ENCODE results near the gene RPS6KC1. TPM values are rescaled to one million over a fixed set of nuclear protein-coding genes. Genes with fewer than 3 reads are reported as not detected.

Gene RPS6KC1
- total and polyA plus RNA-seq, 2 of the 4 experiments (the other 2 are of a cell fraction) = 7.9 to 23.7 TPM

DNA sequence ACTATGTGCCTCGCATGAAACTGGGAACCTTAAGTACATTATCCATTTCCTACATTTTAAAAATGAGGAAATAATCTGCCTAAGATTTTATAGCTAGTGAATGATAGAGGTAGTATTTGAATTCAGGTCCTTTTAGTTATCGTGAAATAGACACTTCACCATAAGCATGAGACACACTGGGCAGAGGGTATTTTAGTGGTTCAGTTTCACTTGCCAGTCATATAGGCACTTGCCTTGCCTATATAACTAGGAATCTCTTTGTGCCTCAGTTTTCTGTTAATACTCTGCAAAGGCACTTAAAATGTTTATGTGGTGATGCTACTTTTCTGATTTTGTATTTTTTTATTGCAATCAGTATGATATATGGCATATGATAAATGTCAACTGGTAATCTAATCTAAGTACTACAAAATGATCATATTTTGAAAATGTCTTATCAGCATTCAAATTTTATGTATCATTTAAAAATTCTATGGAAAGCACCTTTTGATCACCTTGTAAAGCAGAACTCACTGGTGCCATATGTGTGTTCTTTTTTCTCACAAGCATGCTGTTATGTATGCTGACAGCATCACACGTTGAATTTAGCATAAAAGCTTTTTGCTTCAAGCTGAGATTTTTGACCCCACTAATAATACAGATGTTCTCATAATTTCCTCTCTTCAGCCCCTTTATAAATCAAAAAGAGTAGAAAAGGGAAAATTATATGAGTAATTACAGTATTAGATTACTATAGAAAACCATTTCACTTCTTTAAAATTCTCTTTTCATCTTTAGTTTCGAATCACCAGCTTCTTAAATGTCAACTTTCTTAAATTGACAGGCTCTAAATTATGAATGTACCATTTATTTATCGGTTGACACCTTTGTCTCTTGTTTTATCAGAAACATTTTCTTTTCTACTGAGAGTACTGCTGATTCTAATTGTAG lies 52.6 kb downstream of the RPS6KC1 start (continued):
- no peak for TF ChIP-seq RCOR1 (IDR thresholded peaks at IDR 0.05; ENCODE audit: insufficient replicate concordance, low read length)

DNA sequence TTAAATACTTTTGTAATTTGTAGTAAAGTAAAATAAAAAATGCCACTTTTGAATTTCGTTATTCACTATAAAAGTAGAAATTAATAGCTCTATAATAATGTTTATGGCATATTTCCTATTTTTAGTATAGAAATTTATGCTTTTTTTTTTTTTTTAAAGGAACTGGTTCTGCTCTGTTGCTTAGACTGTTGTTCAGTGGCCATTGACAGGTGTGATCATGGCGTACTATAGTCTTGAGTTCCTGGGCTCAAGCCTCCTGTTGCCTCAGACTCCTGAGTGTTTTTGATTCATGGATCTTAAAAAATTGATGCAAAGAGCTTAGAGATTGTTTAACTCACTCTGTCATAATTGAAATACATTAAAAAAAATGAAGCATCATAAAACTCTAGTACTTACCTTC lies 53.6 kb downstream of the RPS6KC1 start:
- ATAC-seq (ENCODE audit: low read depth) (no peak), DNase-seq (no peak)
- H3K9me1 ChIP-seq (ENCODE audit: insufficient read depth, low read length) = no peaks in the 10 kb centered on the region; the same call in 1 of the 2 replicates
- peaks cover 0 to 9% of the 10 kb centered on the region in 2 experiments; a peak in 2 of 4 replicates for H3K79me1 ChIP-seq (ENCODE audit: low read depth in 1 of 2, low read length in 2 of 2)
- no peak overlapping the region for H2BK15ac ChIP-seq (ENCODE audit: low read depth, low read length)
- no peak overlapping the region for H3K56ac ChIP-seq (ENCODE audit: extremely low read depth, insufficient read depth, low read length)
- CTCF ChIA-PET = no interaction called here
- H3K36me3 ChIP-seq (ENCODE audit: control insufficient read depth, insufficient read depth, low read length) = peaks cover 2% of the 10 kb centered on the region; the same call in 1 of the 2 replicates
- intact Hi-C loops (cut with micrococcal nuclease) = no loop called here
- H4K91ac ChIP-seq (ENCODE audit: insufficient read depth, low read depth, low read length) = no peak overlapping the region
- no peaks in the 10 kb centered on the region for H4K20me1 ChIP-seq (ENCODE audit: insufficient read depth, low read length)
- H2BK120ac ChIP-seq (ENCODE audit: low read depth, low read length) = no peak overlapping the region
- no peak overlapping the region for H3K18ac ChIP-seq (ENCODE audit: low read depth, low read length)
- no peak overlapping the region for H3K4me3 ChIP-seq (ENCODE audit: insufficient read depth, low read depth, low read length)
- POLR2A ChIA-PET (ENCODE audit: unreplicated experiment) = no interaction called here
- no peak overlapping the region for H4K8ac ChIP-seq (ENCODE audit: low read depth in 2 of 2, low read length in 2 of 2)
- no peak overlapping the region for H2BK20ac ChIP-seq (ENCODE audit: low read depth, low read length)
- no peak overlapping the region for H3K4ac ChIP-seq (ENCODE audit: low read depth, low read length)
- no peak overlapping the region for H2AK9ac ChIP-seq (replicated peaks; ENCODE audit: low read depth, low read length, poor library complexity)
- no CpG with 5 or more reads among the region's 2 CpGs for WGBS, 2 experiments (ENCODE audit: extremely low coverage in 2 of 2, insufficient read length in 1 of 2)
- dilution Hi-C loops (cut with HindIII; ENCODE audit: low sequenced_read_pairs, unreplicated experiment) = no loop called here
- H3K9ac ChIP-seq (ENCODE audit: low read depth, low read length) = no peak overlapping the region
- no peak overlapping the region for H2AFZ ChIP-seq (replicated peaks; ENCODE audit: low read length, poor library complexity)
- no peak overlapping the region for H4K5ac ChIP-seq (ENCODE audit: low read depth, low read length)
- H3K14ac ChIP-seq (replicated peaks; ENCODE audit: low read depth, low read length) = no peak overlapping the region
- no peak overlapping the region for H3K4me2 ChIP-seq (ENCODE audit: low read depth, low read length)
- no peak overlapping the region for H3K23ac ChIP-seq (ENCODE audit: low read depth, low read length)
- no peaks in the 10 kb centered on the region for H3K4me1 ChIP-seq (ENCODE audit: control insufficient read depth, insufficient read depth, low read length)
- no peak overlapping the region for H3K27ac ChIP-seq (ENCODE audit: insufficient read depth, low read length)
- H3K9me3 ChIP-seq (ENCODE audit: control insufficient read depth, insufficient read depth, low read length) = no peaks in the 10 kb centered on the region
- no TSS peak for BruUV-seq (replicated peaks)
- in situ Hi-C loops (cut with MboI; ENCODE audit: low sequenced_read_pairs) = no loop called here
- no peak overlapping the region for H2BK5ac ChIP-seq (ENCODE audit: low read depth, low read length, poor library complexity, severe bottlenecking)
- no peaks in the 10 kb centered on the region for H3K27me3 ChIP-seq (ENCODE audit: control insufficient read depth, insufficient read depth, low read length)
- no peak overlapping the region for H2AK5ac ChIP-seq (ENCODE audit: low read depth, low read length)
- TF ChIP-seq RFX5 (IDR thresholded peaks at IDR 0.05; ENCODE audit: low read depth, low read length) (no peak), RCOR1 (IDR thresholded peaks at IDR 0.05; ENCODE audit: insufficient replicate concordance, low read length) (no peak), MXI1 (IDR thresholded peaks at IDR 0.05; ENCODE audit: borderline replicate concordance, low read depth, low read length) (no peak), SMC3 (IDR thresholded peaks at IDR 0.05; ENCODE audit: low read depth, low read length) (no peak), BHLHE40 (IDR thresholded peaks at IDR 0.05; ENCODE audit: low read depth, low read length) (no peak), FOS (IDR thresholded peaks at IDR 0.05; ENCODE audit: low read depth, low read length) (no peak), RAD21 (IDR thresholded peaks at IDR 0.05; ENCODE audit: low read length) (no peak), POLR2A (IDR thresholded peaks at IDR 0.05; ENCODE audit: low read depth, low read length) (no peak), MAFK (IDR thresholded peaks at IDR 0.05; ENCODE audit: low read depth, low read length) (no peak), CEBPB (IDR thresholded peaks at IDR 0.05; ENCODE audit: low read depth, low read length) (no peak), NFE2L2 (IDR thresholded peaks at IDR 0.05; ENCODE audit: low read depth, low read length) (no peak), CHD1 (IDR thresholded peaks at IDR 0.05; ENCODE audit: low read depth, low read length) (no peak)
- TF ChIP-seq, protein P1, sequence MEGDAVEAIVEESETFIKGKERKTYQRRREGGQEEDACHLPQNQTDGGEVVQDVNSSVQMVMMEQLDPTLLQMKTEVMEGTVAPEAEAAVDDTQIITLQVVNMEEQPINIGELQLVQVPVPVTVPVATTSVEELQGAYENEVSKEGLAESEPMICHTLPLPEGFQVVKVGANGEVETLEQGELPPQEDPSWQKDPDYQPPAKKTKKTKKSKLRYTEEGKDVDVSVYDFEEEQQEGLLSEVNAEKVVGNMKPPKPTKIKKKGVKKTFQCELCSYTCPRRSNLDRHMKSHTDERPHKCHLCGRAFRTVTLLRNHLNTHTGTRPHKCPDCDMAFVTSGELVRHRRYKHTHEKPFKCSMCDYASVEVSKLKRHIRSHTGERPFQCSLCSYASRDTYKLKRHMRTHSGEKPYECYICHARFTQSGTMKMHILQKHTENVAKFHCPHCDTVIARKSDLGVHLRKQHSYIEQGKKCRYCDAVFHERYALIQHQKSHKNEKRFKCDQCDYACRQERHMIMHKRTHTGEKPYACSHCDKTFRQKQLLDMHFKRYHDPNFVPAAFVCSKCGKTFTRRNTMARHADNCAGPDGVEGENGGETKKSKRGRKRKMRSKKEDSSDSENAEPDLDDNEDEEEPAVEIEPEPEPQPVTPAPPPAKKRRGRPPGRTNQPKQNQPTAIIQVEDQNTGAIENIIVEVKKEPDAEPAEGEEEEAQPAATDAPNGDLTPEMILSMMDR (conservative IDR thresholded peaks at IDR 0.05; ENCODE audit: low read depth, low read length) = no peak
- TF ChIP-seq, protein P2, sequence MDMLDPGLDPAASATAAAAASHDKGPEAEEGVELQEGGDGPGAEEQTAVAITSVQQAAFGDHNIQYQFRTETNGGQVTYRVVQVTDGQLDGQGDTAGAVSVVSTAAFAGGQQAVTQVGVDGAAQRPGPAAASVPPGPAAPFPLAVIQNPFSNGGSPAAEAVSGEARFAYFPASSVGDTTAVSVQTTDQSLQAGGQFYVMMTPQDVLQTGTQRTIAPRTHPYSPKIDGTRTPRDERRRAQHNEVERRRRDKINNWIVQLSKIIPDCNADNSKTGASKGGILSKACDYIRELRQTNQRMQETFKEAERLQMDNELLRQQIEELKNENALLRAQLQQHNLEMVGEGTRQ (IDR thresholded peaks at IDR 0.05; ENCODE audit: low read depth, low read length) = no peak
